Adipocyte (in vitro differentiated cells): ENCODE results near the gene PANX2.

Experiments used
- DNase-seq: peaks from one replicate; pipeline ENCODE4 v3.0.0-alpha.2; 2015; ENCODE audit warnings: low read depth
- H3K27me3 ChIP-seq: replicated peaks from 2 replicates; pipeline ENCODE4 v1.7.0; 2013; ENCODE audit warnings: mild to moderate bottlenecking, low read length, moderate library complexity; ENCODE audit not compliant: control insufficient read depth, insufficient read depth
- H3K36me3 ChIP-seq: 2 replicates; pipeline ENCODE4 v1.7.0; 2013; ENCODE audit warnings: low read length, mild to moderate bottlenecking, moderate library complexity; ENCODE audit not compliant: control insufficient read depth, insufficient read depth, severe bottlenecking
- H3K4me1 ChIP-seq: 2 replicates; pipeline ENCODE4 v1.7.0; 2013; ENCODE audit warnings: mild to moderate bottlenecking, low read length, moderate library complexity; ENCODE audit not compliant: control insufficient read depth, insufficient read depth
- H3K4me3 ChIP-seq: 2 replicates; pipeline ENCODE4 v1.7.0; 2013; ENCODE audit warnings: mild to moderate bottlenecking, low read length, moderate library complexity
- H3K9ac ChIP-seq: 2 replicates; pipeline ENCODE4 v1.7.0; 2013; ENCODE audit warnings: mild to moderate bottlenecking, low read length, moderate library complexity
- H3K9me3 ChIP-seq: 2 replicates; pipeline ENCODE4 v1.7.0; 2013; ENCODE audit warnings: mild to moderate bottlenecking, low read length, moderate library complexity; ENCODE audit not compliant: control insufficient read depth

Gene PANX2

DNA sequence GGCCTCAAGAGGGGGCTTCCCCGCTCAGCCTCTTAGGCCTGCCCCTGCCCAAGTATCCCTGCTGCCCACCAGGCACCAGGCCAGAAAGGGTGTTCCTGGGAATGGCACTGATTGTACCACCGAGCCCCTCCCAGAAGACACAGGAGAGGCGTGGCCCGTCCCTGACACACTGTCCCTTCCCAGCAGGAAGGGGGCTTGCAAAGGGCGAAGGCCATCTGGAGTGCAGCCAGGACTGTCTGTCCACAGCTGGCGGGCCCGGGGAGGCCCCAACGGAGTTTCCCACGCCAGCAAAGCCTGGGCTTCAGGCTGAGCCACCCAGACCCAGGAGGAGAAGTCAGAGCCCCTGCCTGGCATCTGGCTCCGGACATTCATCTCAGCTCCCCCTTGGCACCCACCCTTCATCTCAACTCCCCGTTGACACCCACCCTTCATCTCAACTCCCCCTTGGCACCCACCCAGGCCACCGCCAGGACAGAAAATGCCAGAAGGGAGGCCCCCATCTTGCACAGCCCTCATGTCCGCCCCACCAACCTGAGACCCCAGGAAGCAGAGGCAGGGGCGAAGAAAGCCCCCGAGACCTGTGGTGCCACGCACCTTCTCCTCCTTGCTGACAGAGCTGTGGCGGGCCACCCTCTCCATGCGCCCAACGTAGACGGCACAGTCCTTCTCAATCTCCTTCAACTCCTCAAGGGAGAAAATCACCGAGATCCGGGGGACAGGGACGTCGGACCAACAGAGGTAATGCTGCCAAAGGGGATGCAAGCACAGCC is 54.9 kb downstream of the PANX2 start:
- no peak for DNase-seq

DNA sequence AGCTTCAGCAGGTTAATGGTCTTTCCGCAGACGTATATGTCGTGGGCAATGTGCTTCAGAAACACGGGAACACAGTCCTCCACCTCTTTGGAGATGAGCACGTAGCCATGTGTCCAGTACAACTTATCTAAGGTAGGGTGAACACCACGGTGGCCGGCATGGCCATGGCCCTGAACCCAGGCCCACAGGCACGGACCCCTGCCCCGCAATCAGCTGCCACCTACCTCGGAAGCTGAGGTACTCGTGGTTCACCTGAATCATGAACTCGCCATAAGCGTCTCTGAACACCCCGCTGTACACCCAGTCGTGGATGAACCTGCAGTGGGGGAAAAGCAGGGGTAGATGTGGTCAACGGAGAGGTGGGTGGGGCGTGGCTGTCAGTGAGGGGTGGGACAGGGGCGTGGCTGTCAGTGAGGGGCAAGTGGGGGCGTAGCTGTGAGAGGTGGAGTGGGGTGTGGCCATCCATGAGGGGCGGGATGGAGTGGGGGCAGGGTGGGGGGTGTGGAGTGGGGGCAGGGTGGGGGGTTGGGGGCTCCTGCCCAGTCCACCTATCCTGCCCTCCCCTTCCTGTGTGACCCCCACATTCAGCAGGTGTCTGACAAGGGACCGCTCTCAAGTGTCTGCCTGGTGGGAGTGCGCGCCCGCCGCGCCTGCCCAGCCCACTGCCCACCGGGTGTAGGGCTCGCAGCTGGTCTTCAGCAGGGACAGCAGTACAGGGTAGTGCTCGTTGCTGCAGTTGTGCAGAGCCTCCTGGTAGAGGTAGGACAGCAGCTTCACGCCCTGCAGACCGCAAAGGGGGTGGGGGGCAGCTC is 55.7 kb downstream of the PANX2 start:
- Histone ChIP-seq H3K9ac (no peak overlapping the region), H3K4me1 (no peaks in the 10 kb centered on the region), H3K27me3 (no peaks in the 10 kb centered on the region), H3K36me3 (peaks cover 61% of the 10 kb centered on the region), H3K4me3 (no peak overlapping the region), H3K9me3 (no peaks in the 10 kb centered on the region)
- DNase-seq, result no peak

More for the DNA sequence above, 54.9 kb downstream of the PANX2 start:
- Histone ChIP-seq H3K27me3 (no peaks in the 10 kb centered on the region), H3K36me3 (peaks cover 70% of the 10 kb centered on the region), H3K4me3 (no peak overlapping the region), H3K4me1 (no peaks in the 10 kb centered on the region), H3K9me3 (no peaks in the 10 kb centered on the region), H3K9ac (no peak overlapping the region)

DNA sequence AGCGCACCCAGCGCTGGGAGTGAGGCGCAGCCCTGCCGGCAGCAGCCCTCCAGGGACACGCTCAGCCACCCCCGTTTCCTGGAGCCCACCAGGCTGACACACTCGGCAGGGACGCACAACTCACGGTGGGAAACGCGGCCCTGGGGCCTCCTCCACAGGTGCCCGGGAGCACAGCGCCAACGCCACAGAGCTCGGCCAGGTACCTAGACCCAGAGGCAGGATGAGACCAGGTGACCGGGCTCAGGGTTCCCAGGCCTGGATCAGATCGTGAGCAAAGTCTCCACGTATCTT is 56.3 kb downstream of the PANX2 start:
- no peak overlapping the region for H3K4me3 ChIP-seq
- H3K36me3 ChIP-seq, result peaks cover 55% of the 10 kb centered on the region
- H3K9ac ChIP-seq, result no peak overlapping the region
- no peaks in the 10 kb centered on the region for H3K9me3 ChIP-seq
- DNase-seq, result no peak
- no peaks in the 10 kb centered on the region for H3K27me3 ChIP-seq
- H3K4me1 ChIP-seq, result no peaks in the 10 kb centered on the region

DNA sequence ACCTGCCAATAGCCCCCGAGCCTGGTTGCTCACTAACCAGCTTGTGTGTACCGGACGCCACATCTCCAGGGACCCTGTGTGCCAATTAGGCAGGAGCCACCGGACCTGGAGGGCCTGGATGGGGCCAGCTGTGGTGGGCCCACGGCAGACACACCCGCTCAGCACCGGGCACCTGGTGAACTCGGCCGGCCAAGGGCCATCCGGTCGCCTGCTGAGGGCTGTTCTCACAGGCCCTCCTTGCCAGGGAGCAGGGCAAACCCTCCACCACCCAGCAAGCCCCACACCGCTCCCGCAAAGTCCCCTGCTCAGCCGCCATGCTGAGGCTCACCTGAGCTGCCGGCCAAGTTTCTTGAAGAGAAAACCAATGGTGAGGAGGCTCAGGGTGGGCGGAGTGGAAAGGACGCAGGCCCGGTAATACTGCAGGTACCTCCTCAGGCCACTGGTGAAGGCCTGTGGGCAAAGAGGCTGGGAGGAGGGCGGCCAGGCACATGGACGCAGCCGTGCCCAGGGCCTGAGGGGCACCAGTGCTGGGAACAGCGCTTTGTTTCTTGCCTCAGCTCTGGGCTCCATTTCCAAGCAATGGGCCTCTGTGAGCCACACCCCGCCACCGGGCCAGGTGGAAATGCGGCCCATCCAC is 57.2 kb downstream of the PANX2 start:
- no peak overlapping the region for H3K9ac ChIP-seq
- H3K36me3 ChIP-seq, result peaks cover 50% of the 10 kb centered on the region
- no peaks in the 10 kb centered on the region for H3K4me1 ChIP-seq
- H3K4me3 ChIP-seq, result no peak overlapping the region
- DNase-seq, result no peak
- no peaks in the 10 kb centered on the region for H3K27me3 ChIP-seq
- H3K9me3 ChIP-seq, result no peaks in the 10 kb centered on the region

DNA sequence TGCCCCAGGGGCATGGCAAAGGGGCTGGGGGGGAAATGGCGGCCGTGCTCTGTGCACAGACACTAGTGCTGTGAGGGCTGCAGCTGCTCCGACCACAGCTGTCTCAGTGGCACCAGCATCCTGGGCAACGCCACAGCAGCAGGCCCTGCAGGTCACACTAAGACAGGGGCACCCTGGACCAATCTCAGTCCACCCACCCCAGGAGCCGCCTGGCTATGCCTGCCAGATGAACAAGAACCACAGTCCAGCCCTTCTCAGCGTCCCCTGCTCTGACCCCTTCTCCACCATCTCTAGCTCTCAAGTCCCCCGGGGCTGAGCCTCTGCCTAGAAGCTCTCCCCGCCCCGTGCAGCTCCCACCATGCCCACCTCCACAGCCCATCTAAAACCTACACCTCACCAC is 57.8 kb downstream of the PANX2 start:
- DNase-seq, result no peak
- no peak overlapping the region for H3K9ac ChIP-seq
- no peaks in the 10 kb centered on the region for H3K9me3 ChIP-seq
- H3K4me3 ChIP-seq, result no peak overlapping the region
- peaks cover 50% of the 10 kb centered on the region for H3K36me3 ChIP-seq
- no peaks in the 10 kb centered on the region for H3K4me1 ChIP-seq
- no peaks in the 10 kb centered on the region for H3K27me3 ChIP-seq

DNA sequence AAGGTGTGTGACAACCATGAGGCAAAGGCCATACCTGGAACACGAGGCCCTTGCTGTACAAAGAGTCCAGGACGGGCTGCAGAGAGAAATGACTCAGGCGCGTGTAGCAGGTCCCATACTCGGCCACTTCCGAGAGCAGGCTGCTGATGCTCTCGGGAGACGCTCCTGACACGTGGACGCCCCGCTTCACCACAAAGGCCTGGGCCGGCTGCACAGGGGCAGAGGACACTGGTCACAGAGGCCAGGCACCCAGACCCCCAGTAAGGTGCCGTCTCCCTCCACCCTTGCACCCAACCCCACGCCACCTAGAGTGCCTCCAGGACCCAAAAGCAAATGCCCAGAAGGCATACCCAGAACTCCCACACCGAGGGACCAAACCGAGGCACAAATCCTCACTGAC is 58.8 kb downstream of the PANX2 start:
- no peaks in the 10 kb centered on the region for H3K4me1 ChIP-seq
- no peak overlapping the region for H3K9ac ChIP-seq
- H3K4me3 ChIP-seq, result no peak overlapping the region
- H3K36me3 ChIP-seq, result peaks cover 45% of the 10 kb centered on the region
- no peaks in the 10 kb centered on the region for H3K27me3 ChIP-seq
- no peaks in the 10 kb centered on the region for H3K9me3 ChIP-seq
- no peak for DNase-seq
